Measurements from ENCODE around the gene SERPINB11.
"Not testable (repeated sequence)": the region's sequence is repeated elsewhere in the genome, so short reads cannot be mapped to it uniquely, and the experiment has no call there.

The SERPINB11 gene

DNA sequence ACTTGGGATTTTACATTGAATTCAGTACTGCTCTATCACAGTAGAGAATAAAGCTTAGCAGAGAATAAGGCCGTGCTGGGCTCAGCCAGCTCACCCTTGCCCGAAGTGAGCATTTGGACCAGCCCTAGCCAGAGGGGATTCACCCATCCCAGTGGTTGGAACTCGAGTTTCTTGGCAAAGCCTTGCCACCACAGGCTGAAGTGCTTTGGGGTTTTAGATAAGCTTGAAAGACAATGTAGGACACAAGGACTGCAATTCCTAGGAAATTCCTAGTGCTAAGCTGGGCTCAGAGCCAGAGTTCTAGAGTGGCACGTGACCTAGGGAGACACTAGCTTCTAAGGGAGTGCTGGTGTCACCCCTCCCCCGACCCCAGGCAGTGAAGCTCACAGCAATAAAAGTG lies 28.0 kb downstream of the SERPINB11 start:
- no peak for DNase-seq (ENCODE audit: low read depth in 2 of 2)

DNA sequence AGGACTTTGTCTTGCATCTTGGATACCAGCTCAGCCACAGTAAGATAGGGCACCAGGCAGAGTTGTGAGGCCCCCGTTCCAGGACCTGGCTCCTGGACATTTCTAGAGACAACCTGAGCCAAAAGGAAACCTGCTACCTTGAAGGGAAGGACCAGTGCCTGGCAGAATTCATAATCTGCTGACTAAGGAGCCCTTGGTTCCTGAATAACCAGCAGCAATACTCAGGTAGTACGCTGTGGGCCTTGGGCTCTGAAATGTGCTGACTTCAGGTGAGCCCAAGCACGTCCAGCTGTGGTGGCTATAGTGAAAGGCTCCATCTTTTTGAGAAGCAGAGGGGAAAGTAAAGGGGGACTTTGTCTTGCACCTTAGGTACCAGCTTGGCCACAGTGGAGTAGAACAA lies 28.5 kb downstream of the SERPINB11 start:
- no peak for DNase-seq (ENCODE audit: low read depth in 2 of 2)

DNA sequence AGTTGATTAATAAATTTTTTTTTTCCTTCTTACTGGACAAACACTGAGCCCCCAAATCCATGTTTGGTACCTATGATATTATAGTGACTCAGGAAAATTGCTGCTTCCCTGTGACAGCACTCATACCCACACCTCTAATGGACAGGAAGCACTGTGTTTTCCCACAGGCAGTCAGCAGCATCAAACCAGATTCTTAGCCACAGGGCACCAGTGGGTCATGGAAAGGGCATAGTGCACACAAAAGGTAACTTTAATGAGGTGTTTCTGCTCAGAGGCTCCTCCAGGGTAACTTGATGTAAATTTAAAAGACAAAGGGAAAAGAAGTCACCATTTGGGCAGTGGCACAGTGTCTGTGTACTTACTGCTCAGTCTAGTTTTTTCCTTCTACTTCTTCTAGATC lies 34.1 kb downstream of the SERPINB11 start:
- no peak for DNase-seq (ENCODE audit: low read depth in 2 of 2)

DNA sequence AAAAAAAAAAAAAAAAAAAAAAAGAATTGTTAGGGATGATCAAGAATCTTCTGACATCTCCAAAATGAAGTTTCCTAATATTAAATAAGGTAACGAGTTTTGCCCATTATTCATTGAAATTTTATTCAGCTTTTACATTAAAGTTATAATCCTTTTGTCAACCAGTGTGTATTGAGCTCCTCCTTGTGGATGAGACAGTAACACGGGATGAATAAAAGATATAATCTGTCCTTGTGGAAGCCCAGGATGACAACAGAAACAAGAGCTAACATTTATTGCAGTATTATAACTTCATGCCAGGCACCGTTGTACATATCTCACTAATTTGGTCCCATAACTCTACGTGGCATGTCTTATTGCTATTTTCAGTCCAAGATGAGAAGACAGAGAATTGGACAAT lies 39.0 kb downstream of the SERPINB11 start:
- no peak for DNase-seq (ENCODE audit: low read depth in 2 of 2)

DNA sequence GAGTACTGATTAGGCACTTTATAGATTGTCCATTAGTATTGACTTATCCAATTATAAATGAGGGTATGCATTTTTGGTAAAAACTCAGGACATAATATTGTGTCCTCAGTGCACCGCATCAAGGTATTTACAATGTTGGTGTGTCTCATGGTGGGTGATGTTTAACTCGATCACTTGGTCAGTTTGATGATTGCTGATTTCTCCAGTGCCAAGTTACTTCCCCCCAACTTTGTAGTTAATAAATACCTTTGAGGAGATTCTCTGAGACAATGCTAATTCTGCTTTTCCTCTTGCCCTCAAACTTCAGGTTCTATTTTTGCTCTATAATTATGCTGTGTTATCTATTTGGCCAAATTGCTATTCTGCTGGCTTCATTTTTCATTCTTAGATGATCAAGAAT lies 44.2 kb downstream of the SERPINB11 start:
- no peak for DNase-seq (ENCODE audit: low read depth in 2 of 2)

DNA sequence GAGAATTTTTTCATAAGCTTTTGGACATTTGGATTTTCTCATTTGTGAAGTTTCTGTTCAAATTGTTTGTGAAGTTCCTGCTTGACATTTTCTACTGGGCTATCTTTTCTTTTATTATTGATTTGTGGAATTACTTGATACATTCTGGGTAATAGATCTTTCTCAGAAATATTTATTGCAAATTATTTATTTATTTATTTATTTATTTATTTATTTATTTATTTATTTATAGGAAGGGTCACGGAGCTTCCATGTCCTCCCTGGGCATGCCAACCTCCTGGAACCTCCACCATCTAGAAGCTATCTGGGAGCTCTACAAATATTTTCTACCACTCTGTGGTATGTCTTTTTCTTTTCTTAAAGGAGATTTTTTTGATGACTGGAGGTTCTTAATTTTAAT lies 46.7 kb downstream of the SERPINB11 start:
- no peak for DNase-seq (ENCODE audit: low read depth in 2 of 2)

DNA sequence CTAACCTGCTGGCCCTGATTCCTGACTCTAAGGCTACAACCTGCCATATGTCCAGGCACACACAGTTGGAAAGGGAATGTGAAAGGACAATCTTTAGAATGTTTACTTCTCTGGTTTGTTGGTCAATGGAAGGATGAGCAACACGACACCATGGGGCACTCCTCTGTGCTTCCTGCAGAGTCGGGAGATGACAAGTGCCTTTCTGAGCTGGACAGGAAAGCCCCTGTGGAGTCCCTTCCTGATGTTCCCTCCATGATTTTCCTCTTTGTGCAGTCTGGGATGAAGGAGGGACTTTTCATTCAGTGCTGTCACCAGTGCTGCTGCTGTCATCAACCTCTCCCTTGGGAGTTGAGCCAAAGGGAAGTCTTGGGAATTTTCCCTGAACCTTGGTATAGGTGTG lies 49.9 kb downstream of the SERPINB11 start:
- DNase-seq (ENCODE audit: low read depth in 2 of 2): no peak

DNA sequence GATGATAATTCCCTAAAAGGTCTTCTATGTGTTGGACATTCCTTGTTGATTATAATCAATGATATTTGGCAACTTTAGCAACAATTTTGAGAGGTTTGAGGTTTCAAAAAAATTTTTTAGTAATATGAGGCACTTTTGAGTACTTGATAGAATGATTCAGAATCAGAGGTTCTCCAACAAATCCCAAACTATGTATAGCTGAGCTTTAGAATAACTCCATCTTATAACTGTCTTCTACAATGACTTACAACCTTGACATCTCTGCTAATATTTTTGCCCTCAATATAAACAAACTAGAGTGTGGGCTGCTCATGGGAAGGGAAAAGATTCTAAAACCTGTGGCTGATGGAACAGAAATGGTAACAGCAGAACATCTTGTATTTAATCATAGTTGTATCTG lies 50.9 kb downstream of the SERPINB11 start:
- DNase-seq (ENCODE audit: low read depth in 2 of 2): no peak

DNA sequence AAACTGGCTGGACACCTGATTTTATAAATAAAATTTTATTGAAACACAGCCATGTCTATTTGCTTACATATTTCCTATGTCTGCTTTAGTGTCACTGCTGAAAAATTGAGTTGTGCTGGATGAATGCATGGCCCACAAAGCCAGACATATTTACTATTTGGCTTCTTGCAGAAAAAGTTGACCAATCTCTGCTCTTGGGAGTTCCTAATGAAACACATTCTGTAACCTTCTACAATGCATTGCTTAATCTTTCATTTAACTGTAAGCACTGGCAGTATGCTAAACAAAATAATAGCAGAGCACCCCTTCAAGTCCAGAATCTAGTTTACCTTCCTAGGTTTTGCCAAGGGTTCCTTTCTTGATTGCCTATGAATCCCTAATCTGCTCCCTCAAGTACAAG lies 54.8 kb downstream of the SERPINB11 start:
- DNase-seq (ENCODE audit: low read depth in 2 of 2): no peak

DNA sequence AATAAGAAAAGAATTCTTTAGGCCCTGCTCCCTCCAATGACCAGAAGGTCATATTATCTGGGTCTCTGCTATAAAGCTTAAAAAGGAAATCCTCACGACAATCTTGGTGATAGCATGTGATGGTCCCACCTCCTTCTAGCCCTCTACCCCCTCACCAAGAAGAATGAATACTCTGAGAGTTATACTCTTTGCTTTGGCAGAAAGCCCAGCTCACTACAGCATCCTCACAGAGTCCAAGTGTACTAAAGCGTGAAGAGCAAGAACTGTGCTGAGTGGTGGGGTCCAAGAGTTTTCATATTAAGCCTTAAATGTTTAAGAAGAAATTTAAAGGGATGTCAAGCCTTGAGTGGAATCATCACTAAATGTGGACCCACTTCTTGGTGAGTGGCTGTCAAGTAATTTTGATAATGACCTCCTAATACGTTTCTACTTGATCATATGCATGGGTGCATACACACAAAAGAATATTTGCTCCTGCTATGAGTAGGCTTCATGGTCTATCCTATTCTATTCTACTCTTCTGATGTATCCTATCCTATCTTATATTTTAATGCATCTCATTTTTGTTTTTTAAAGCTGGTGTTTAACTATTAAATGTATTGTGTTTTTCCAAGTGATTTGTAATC lies 56.0 kb downstream of the SERPINB11 start:
- DNase-seq (ENCODE audit: low read depth in 2 of 2): no peak

DNA sequence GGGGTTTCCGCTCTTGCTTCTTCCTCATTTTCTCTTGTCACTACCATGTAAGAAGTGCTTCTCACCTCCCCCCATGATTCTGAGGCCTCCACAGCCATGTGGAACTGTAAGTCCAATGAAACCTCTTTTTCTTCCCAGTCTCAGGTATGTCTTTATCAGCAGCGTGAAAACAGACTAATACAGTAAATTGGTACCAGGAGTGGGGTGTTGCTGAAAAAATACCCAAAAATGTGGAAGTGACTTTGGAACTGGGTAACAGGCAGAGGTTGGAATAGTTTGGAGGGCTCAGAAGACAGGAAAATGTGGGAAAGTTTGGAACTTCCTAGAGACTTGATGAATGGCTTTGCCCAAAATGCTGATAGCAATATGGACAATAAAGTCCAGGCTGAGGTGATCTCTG lies 57.0 kb downstream of the SERPINB11 start:
- not testable (repeated sequence) for DNase-seq (ENCODE audit: low read depth in 2 of 2)

DNA sequence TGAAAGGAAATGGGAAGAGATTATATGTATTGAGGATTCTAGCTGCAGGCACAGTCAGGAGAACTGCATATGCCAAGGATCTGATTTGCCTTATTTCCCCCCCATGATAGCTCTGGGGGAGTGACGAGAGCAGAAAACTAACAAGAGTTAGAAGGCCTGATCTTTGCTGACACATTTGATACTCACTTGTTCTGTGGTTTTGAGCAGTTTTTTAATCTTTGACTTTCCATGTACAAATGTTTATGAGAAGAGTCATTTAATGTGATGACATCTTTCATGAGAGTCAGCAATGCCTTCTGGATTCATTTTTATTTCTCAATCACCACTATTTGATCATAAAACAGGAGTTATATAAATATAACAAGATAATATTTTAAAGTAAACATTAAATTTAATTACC lies 59.8 kb downstream of the SERPINB11 start:
- no peak for DNase-seq (ENCODE audit: low read depth in 2 of 2)

DNA sequence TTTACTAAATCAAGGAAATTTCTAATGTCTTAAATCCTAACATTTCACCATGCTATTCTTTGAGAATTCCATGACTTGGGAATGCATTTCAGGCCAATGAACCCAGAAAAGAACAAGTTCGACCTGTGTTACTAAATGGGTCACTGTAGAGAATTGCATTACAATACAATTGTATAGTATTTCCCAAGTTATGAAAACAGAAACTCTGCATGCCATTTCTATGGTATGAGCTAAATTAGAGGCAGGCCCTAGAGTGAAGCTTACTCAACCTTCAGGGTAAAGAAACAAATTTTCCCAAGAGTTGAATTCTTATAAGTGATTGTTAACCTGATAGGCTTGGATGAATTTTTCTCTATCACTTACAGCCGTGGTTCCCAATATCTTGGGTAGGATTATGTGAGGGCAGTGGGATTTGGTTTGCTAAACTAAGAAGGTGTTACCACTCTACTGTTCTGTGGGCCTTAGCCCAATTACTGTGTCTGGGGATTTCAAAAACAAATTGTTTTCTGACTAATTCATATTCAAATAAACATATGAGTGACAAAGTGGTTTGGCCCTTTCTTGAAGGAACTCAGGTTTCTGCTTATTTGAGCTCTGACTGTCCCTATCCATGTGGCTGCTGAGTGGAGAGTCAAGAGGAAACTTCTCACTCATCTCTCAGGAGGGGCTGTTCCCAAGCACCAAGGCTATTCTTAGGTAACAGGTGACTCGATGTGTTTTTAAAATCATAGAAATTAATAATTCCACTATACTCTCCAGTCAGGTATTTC lies 61.3 kb downstream of the SERPINB11 start:
- no peak for DNase-seq (ENCODE audit: low read depth in 2 of 2)

DNA sequence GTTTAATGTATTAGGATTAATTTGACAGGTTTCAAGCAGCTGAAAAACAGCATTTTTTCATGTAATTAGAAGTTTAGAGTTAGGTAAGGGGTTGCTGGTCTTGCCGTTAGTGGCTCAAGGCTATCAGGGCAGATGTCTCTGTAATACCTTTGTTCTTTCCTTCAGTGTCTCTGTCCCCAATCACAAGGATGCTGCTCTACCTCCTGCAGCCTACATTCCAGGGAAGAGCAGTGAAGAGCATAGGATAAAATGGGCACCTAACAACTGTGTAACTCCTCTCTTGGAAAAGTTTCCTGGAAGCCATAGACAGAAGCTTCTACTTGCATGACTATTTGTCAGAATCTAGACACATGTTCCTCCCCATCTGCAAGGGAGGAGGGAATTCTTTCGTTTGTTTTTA lies 63.1 kb downstream of the SERPINB11 start:
- DNase-seq (ENCODE audit: low read depth in 2 of 2): no peak

Measured in stimulated activated CD4-positive, alpha-beta T cell treated with anti-CD3 and anti-CD28 coated beads, Interleukin-15, amount 100 ng/mL, for 48 hours (primary cell).